DOHH2 (cell line): ENCODE results near the gene TAF6.

ENCODE experiments used
- CTCF ChIP-seq: fragments of 200-600 bp; sonication (generic); IDR thresholded peaks from one replicate; pipeline ENCODE4 v1.5.1; 2014; ENCODE audit warnings: antibody characterized with exemption, mild to moderate bottlenecking, low read depth, low read length; ENCODE audit not compliant: poor library complexity, severe bottlenecking
- EZH2phosphoT487 ChIP-seq: fragments of 200-600 bp; sonication (generic); IDR thresholded peaks from 2 replicates; pipeline ENCODE4 v1.6.1; 2017; ENCODE audit warnings: borderline replicate concordance, mild to moderate bottlenecking, antibody characterized with exemption, low read length, moderate library complexity, mixed read lengths

- TF ChIP-seq CTCF (peak; percentile 97), EZH2phosphoT487 (no peak)
These were observed 13.6 kb upstream of the TAF6 start for GRCh38 chr7:100132697-100133151.
